Measurements from ENCODE around the gene KIFC3. TPM values are rescaled to one million over a fixed set of nuclear protein-coding genes. Genes with fewer than 3 reads are reported as not detected.

Gene KIFC3
- total RNA-seq, 4 donors from 2014 or later = 3.2 to 44.2 (median 17.4) TPM

- H3K36me3 ChIP-seq = no peaks in the 10 kb centered on the region
- no peak for TF ChIP-seq CTCF (IDR thresholded peaks at IDR 0.05)
- TF ChIP-seq POLR2A (IDR thresholded peaks at IDR 0.05) = no peak
- no peak overlapping the region for H3K4me3 ChIP-seq
- DNase-seq = no peak
- no peaks in the 10 kb centered on the region for H3K4me1 ChIP-seq
- no peaks in the 10 kb centered on the region for H3K9me3 ChIP-seq
- H3K27ac ChIP-seq = peak overlapping the region in 1 of 2 donors; percentile 33
- intact Hi-C loops (cut with DNase I; ENCODE audit: low total_unique reads) = loop anchor here (5.0 to 10.0 kb wide), 2 partner anchors 106 to 244 kb away; partner anchors contain the start of genes USB1 and ZNF319
- no peaks in the 10 kb centered on the region for H3K27me3 ChIP-seq
Measured at GRCh38 chr16:57758331-57759117, 43.8 kb downstream of the KIFC3 start.

- DNase-seq = no peak
- no peaks in the 10 kb centered on the region for H3K36me3 ChIP-seq
- H3K4me1 ChIP-seq = no peaks in the 10 kb centered on the region
- no peaks in the 10 kb centered on the region for H3K27me3 ChIP-seq
- H3K9me3 ChIP-seq = no peaks in the 10 kb centered on the region
- no peak overlapping the region for H3K4me3 ChIP-seq
- peak overlapping the region in 1 of 2 donors; percentile 33 for H3K27ac ChIP-seq
- TF ChIP-seq POLR2A (IDR thresholded peaks at IDR 0.05) (no peak), CTCF (IDR thresholded peaks at IDR 0.05) (no peak)
- intact Hi-C loops (cut with DNase I; ENCODE audit: low total_unique reads) = loop anchor here (5.0 to 10.0 kb wide), 2 partner anchors 107 to 244 kb away; partner anchors contain the start of genes USB1 and ZNF319
Measured at GRCh38 chr16:57757883-57758282, 44.4 kb downstream of the KIFC3 start.

GRCh38 chr16:57757326-57757786, 44.9 kb downstream of the KIFC3 start:
- Histone ChIP-seq H3K4me3 (no peak overlapping the region), H3K27me3 (no peaks in the 10 kb centered on the region), H3K36me3 (no peaks in the 10 kb centered on the region), H3K4me1 (no peaks in the 10 kb centered on the region), H3K9me3 (no peaks in the 10 kb centered on the region), H3K27ac (no peak overlapping the region)
- DNase-seq = peak; percentile 85 to 90
- intact Hi-C loops (cut with DNase I; ENCODE audit: low total_unique reads) = loop anchor here (5.0 to 10.0 kb wide), 2 partner anchors 107 to 245 kb away; partner anchors contain the start of genes USB1 and ZNF319
- TF ChIP-seq POLR2A (IDR thresholded peaks at IDR 0.05) (no peak), CTCF (IDR thresholded peaks at IDR 0.05) (peak; percentile 94 to 99 (median 96))

GRCh38 chr16:57756424-57757325, 45.6 kb downstream of the KIFC3 start:
- Histone ChIP-seq H3K27ac (no peak overlapping the region), H3K27me3 (no peaks in the 10 kb centered on the region), H3K4me3 (no peak overlapping the region), H3K4me1 (no peaks in the 10 kb centered on the region), H3K9me3 (no peaks in the 10 kb centered on the region), H3K36me3 (no peaks in the 10 kb centered on the region)
- DNase-seq = no peak
- no peak for TF ChIP-seq CTCF (IDR thresholded peaks at IDR 0.05)
- no peak for TF ChIP-seq POLR2A (IDR thresholded peaks at IDR 0.05)
- intact Hi-C loops (cut with DNase I; ENCODE audit: low total_unique reads) = loop anchor here (5.0 to 10.0 kb wide), 2 partner anchors 108 to 246 kb away; partner anchors contain the start of genes USB1 and ZNF319

Data from uterus (tissue), 4 donors.